HG03469 (cell line): ENCODE measurements around the gene CDK9.

ENCODE experiments used
- ATAC-seq: cut with Tn5 transposase; IDR thresholded peaks from one replicate; pipeline ENCODE4 v1.9.1; 2021; ENCODE audit warnings: mild to moderate bottlenecking, moderate library complexity, moderate number of reproducible peaks; ENCODE audit not compliant: unreplicated experiment

Gene CDK9

GRCh38 chr9:127761491-127761956 lies 24.3 kb upstream of the CDK9 start:
- ATAC-seq: no peak

DNA sequence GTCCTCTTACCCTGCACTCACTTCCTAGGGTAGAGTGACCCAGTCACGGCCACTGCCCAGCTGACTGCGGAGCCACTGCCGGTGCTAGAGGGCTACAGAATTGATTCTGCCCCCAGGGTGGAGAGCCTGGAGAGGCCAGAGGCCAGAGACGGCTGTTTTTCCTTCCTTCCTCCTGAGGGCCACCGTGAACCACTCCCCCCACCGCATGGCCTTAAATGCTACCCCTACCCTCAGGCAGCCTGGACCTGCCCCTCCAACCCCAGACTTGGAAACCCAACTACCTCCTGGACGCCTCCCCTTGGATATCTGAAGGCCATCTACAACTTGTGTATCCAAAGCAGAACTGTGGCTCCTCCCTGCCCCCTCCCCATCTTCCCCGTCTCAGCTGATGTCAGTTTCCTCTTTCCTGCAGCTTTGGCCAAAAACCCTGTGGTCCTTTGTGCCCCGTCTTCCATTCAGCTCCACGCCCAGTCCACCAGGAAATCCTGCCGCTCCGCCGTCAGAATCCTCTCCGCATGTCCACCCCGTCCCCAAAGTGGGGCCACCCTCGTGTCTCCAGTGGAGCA lies 23.6 kb upstream of the CDK9 start:
- no peak for ATAC-seq

- peak; percentile 38 for ATAC-seq
Observed at GRCh38 chr9:127763918-127764384, 21.9 kb upstream of the CDK9 start.

- no peak for ATAC-seq
Observed at GRCh38 chr9:127765418-127765817, 20.4 kb upstream of the CDK9 start.

GRCh38 chr9:127767410-127767809 lies 18.4 kb upstream of the CDK9 start:
- no peak for ATAC-seq

- no peak for ATAC-seq
Observed at GRCh38 chr9:127767909-127768331, 17.9 kb upstream of the CDK9 start.

DNA sequence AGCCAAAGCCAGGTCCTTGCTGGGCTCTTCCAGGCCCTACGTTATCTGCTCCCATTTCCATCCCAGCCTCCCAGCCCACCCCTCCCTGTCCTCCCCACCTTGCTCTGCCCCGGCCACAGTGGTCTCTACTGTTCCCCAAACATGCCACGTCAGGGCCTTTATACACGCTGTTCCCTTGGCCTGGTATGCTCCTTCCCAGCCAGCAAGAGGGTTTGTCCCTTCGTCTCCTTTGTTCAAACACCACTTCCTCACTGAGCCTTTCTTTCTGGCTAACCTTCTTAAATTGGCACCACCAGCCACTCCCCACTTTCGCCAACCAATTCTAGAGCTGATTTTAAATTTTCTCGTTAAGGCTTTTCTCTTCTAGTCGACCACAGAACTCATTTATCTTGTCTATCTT lies 17.1 kb upstream of the CDK9 start:
- ATAC-seq: no peak

DNA sequence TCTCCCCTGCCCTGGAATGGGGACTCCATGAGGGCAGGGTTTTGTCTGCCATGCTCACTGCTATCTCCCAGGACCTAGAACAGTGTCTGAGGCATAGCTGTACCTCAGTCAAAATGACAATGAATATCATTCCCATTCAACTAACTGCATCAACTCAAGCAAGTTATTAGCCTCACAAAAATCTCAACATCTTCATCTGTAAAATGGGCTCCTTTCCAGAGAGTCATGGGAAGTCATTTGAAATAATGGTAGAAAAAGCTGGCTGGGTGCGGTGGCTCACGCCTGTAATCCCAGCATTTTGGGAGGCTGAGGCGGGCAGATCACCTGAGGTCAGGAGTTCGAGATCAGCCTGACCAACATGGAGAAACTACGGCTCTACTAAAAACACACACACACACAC lies 16.7 kb upstream of the CDK9 start:
- ATAC-seq: no peak

GRCh38 chr9:127769929-127770582 lies 15.8 kb upstream of the CDK9 start:
- ATAC-seq: no peak

- ATAC-seq: no peak
Observed at GRCh38 chr9:127770583-127770904, 15.3 kb upstream of the CDK9 start.

- peak; percentile 60 for ATAC-seq
Observed at GRCh38 chr9:127770905-127771569, 14.8 kb upstream of the CDK9 start.

DNA sequence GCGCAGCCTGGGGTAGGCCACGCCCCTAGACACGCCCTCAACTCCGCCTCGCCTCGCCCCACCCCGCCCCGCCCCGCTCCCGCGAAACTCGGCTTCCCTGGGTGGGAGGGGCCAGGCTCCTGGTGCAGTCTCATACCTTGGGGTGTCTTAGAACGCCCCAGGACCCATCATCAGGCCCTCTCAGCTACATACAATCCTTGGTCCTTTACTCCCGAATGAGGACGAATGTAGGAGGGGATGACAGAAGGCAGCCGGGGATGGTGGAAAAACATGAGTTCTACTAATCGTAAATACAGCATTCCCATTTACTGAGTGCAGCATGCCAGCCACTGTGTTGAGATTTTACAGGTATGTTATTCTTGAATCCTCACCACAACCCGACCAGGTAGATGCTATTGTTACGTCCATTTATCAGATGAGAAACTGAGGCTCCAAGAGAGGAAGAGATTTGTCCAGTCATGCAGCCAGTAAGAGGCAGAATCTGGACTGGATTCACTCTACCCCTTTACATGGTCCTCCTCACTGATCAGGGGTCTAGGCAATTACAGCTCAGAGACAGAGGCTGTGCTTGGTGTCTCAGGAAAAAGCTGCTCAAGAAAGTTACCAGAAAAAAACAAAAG lies 14.2 kb upstream of the CDK9 start:
- no peak for ATAC-seq

DNA sequence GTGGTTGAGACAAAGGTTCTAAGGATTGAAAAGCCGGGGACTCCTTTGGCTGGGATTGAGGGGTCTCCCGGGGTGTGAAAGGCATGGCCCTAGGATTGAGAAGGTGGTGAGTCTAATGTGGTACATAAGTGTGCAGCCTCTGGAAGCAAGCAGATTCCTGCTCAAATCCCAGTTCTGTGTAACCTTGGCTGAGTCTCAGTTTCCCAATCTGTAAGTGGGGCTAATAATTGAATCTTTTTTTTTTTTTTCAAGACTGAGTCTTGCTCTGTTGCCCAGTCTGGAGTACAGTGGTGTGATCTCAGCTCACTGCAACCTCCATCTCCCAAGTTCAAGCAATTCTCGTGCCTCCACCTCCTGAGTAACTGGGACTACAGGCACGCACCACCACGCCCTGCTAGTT lies 13.2 kb upstream of the CDK9 start:
- no peak for ATAC-seq

DNA sequence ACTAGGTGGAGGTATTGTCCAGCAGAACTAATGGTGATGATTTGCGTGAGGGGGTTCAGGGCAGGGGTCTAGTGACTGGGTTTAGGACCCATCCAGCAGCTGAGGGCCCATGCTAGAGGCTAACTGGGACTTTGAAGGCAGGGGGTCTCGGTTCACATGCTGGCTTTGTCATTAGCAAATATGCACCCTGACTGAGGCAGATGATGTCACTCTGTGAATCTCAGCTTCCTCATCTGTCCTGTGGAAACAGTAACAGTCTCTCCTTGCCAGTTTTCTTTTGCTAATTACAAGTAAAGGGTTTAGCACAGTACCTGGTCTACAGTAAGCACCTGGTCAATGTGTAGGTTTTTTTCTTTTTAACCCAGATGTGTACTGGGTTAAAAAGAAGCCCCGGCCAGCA lies 12.6 kb upstream of the CDK9 start:
- no peak for ATAC-seq

DNA sequence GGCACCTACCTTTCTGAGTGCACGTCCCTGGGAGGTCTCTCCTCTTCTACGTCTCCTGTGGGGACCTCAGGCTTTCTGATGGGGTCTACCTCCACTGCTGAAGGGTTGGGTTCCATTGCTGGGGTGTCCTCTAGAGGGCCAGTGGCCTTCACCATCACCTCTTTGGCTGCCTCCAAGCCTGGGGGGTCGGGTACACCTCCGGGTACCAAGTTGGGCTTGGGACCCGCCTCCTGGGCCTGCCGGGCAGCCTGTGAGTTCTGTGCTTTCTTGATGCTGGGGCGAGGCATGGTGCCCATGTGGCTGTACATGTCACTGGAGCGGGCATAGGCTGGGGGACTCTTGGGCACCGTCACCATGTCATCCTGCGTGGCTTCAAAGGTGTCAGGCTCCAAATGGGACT lies 11.9 kb upstream of the CDK9 start:
- no peak for ATAC-seq

DNA sequence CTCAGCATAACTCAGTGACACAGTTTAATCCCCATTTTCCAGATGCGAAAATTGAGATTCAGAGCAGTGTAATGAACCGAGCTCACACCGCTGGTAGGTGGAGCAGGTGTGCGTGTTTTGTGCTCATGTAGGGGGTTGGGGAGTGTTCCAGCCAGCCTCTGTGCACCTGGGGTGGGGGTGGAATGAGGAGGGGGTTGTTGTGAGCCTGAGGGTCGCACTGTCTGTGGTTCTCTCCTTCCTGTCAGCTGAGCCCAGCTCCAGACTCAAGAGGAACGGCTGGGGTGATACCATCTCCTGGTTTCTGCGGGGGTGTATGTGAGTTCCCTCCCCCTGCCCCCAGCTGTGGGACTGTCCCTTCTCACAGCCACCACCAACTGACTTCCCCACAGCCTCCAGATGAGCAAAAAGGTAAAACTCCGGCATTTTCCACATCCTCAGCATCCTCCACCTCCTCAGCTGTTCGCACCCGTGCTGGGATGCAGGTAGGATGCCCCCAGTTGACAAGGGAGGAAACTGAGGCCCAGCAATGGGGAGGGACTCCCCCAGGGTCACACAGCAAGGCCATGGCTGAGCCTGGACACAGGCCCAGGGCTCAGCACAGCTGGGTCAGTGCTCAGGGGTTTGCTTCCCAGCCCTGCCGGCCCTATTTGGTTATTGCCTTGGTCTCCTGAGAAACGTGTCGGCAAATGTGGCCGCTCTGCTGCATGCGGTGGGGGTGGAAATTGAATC lies 9.5 kb upstream of the CDK9 start:
- no peak for ATAC-seq

DNA sequence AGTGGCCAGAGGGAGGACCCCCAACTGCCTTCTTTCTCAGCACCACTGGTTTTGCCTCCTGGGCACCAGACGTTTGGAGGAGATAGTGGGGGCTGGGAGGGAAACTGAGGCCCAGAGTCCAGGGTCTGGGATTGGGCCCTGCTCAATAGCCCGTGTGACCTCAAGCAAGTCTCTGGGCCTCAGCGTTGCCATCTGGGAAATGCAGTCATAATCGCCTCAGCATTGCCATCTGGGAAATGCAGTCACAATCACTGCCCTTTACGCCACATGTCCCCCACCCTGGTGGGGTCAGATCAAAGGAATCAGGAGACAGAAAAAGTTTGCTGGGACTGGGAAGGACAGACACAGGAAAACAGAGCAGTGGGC lies 8.9 kb upstream of the CDK9 start:
- no peak for ATAC-seq

- ATAC-seq: no peak
Observed at GRCh38 chr9:127777368-127777980, 8.4 kb upstream of the CDK9 start.

DNA sequence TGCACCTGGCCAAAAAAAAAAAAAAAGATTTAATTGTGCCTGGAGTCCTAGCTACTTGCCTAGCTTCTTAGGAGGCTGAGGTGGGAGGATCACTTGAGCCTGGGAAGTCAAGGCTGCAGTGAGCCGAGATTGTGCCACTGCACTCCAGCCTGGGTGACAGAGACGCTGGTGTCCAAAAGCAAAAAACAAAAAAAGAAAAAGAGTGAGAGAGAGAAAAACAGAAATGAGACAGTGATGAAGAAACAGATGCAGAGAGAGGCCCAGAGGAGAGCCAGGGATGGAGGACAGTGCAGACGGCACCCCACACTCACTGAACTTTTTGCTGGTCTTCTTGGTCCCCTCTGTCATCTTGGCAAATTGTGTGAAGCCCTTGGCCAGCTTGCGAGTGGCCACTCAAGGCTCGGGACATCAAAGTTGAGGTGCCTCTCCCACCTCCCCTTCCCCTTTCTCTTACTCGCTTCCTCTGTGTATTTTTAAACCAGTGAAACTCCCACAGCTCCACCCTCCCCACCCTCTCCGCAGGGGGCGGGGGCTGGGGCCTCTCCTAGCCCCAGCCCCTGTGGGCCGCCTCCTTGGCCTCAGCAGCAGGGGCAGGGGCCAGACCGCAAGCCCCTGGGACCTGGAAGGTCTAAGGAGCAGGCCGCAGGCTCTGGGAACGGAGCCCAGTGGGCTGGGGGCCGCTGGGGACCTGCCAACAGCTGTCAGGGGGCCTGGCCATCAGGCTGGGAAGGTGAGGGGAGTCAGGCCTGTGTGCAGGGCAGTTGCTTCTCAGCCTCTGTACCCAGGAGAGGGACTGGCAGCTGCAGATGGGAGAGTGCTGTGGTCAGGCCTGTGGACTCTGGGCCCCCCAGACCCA lies 7.3 kb upstream of the CDK9 start, which contains the start of gene SH2D3C:
Gene SH2D3C, minus strand, starts transcription at position 387 of the 856 bp plus-strand sequence. Its CDS starts 39 bp downstream, at position 348.
- peak; percentile 16 for ATAC-seq
